RWPE1 (cell line): ENCODE measurements around the gene TMEM167A.

Experiments used
- CTCF ChIA-PET: fragments of 350-600 bp; sonication (Branson Sonifier 250); formaldehyde crosslinking; extraction: SDS; loops from one replicate; lab custom pipeline; 2021; lab: Yijun Ruan, JAX
- POLR2A ChIA-PET: fragments of 400-600 bp; formaldehyde crosslinking; extraction: SDS; loops from one replicate; lab custom pipeline; 2020; ENCODE audit warnings: antibody characterized with exemption; ENCODE audit not compliant: low non-redundant PET; lab: Yijun Ruan, JAX
- DNase-seq: peaks from one replicate; pipeline ENCODE4 v3.0.0; 2012; ENCODE audit warnings: low spot score
- H3K27ac ChIP-seq: fragments of 450-650 bp; 2 replicates; pipeline ENCODE4 v1.5.1; 2017
- CTCF ChIP-seq: fragments of 450-650 bp; conservative IDR thresholded peaks from 2 replicates; pipeline ENCODE4 v1.5.1; 2017; ENCODE audit warnings: low read depth, mild to moderate bottlenecking

TMEM167A gene

GRCh38 chr5:83006683-83007283 is 70.4 kb downstream of the TMEM167A start:
- no peak overlapping the region for H3K27ac ChIP-seq

GRCh38 chr5:83003791-83004190 is 73.4 kb downstream of the TMEM167A start:
- H3K27ac ChIP-seq: no peak overlapping the region
- TF ChIP-seq CTCF: no peak
- POLR2A ChIA-PET: no interaction called here
- CTCF ChIA-PET: interaction anchor here (0.6 kb wide), 1 partner anchor 115 kb away, joined by 3 read pairs; no protein-coding TSS in a partner anchor
- no peak for DNase-seq

More at GRCh38 chr5:83006683-83007283, 70.4 kb downstream of the TMEM167A start:
- DNase-seq: no peak
- ChIA-PET POLR2A (no interaction called here), CTCF (no interaction called here)
- TF ChIP-seq CTCF: no peak
